ENCODE data around the gene PFDN2. TPM values are rescaled to one million over a fixed set of nuclear protein-coding genes. Genes with fewer than 3 reads are reported as not detected.

Gene PFDN2
- total and polyA plus RNA-seq, 10 of the 15 experiments (the other 5 are each of a cell fraction or from before 2014, with no cell fraction given), result 30.0 to 141 (median 80.5) TPM

DNA sequence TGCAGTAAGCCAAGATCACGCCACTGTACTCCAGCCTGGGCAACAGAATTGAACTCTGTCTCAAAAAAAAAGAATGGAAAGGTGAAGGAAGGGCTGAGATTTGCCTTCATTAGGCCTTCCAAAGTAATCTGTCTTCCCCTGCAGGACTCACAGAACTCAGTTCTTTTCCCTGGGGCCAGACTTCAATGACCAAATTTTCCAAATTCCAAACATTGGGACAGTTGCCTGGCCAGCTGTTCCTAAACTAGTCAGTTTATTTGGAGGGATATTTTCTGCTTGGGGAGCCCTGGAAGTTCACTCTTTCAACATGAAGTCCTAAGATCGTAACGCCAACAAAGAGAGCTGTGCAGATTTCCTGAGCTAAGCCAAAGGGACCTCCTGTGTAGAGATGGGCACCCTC, 20.0 kb upstream of the PFDN2 start:
- H3K9me3 ChIP-seq (replicated peaks; ENCODE audit: control insufficient read depth, insufficient read depth, low read length), result no peaks in the 10 kb centered on the region
- 97% methylated on average over 3 of the region's 3 CpGs for WGBS (ENCODE audit: insufficient coverage, insufficient replicate concordance, low lambda C conversion rate, missing lambda C conversion rate)
- H4K20me1 ChIP-seq (ENCODE audit: control insufficient read depth, insufficient read depth), result no peaks in the 10 kb centered on the region
- ChIA-PET POLR2A (interaction anchor here (0.9 to 1.2 kb wide), 2 partner anchors 11 to 356 kb away, joined by 3 read pairs; no protein-coding TSS in a partner anchor), RAD21 (ENCODE audit: unreplicated experiment) (interaction anchor here (0.5 to 2.8 kb wide), 7 partner anchors 20 to 744 kb away, joined by 3 to 15 read pairs (median 3); partner anchors contain the start of genes ARHGAP30, KLHDC9, NIT1 and PFDN2), CTCF (interaction anchor here (0.7 to 6.2 kb wide), 17 partner anchors 9 to 244 kb away, joined by 3 to 60 read pairs (median 6); partner anchors contain the start of genes ARHGAP30, KLHDC9, NIT1 and PFDN2), SMC1A (ENCODE audit: uncharacterized antibody, unreplicated experiment) (interaction anchor here (0.7 to 4.4 kb wide), 15 partner anchors 8 to 140 kb away, joined by 3 to 26 read pairs (median 4); partner anchors contain the start of genes ARHGAP30, B4GALT3, KLHDC9 and NIT1)
- intact Hi-C loops (cut with micrococcal nuclease; ENCODE audit: unreplicated experiment), result no loop called here
- no peaks in the 10 kb centered on the region for H3K4me1 ChIP-seq (ENCODE audit: control insufficient read depth, insufficient read depth, low read length)
- BruUV-seq (replicated peaks), result no TSS peak
- FAIRE-seq (no peak), ATAC-seq (no peak), DNase-seq (ENCODE audit: low read depth, low spot score) (no peak)
- no peak overlapping the region for H3K9ac ChIP-seq (ENCODE audit: control insufficient read depth, insufficient read depth, low read length)
- no peaks in the 10 kb centered on the region for H3K36me3 ChIP-seq (ENCODE audit: control insufficient read depth in 2 of 2, insufficient read depth in 2 of 2, low read length in 1 of 2)
- H3K4me3 ChIP-seq, result no peak overlapping the region
- in situ Hi-C loops (cut with MboI), result no loop called here
- TF ChIP-seq RCOR1 (conservative IDR thresholded peaks at IDR 0.05; ENCODE audit: low read depth, low read length), result no peak
- TF ChIP-seq TCF3 (IDR thresholded peaks at IDR 0.05; ENCODE audit: borderline replicate concordance, insufficient read depth, low read depth, low read length), result no peak
- no peak for TF ChIP-seq STAT1 (conservative IDR thresholded peaks at IDR 0.05)
- TF ChIP-seq, protein P1, sequence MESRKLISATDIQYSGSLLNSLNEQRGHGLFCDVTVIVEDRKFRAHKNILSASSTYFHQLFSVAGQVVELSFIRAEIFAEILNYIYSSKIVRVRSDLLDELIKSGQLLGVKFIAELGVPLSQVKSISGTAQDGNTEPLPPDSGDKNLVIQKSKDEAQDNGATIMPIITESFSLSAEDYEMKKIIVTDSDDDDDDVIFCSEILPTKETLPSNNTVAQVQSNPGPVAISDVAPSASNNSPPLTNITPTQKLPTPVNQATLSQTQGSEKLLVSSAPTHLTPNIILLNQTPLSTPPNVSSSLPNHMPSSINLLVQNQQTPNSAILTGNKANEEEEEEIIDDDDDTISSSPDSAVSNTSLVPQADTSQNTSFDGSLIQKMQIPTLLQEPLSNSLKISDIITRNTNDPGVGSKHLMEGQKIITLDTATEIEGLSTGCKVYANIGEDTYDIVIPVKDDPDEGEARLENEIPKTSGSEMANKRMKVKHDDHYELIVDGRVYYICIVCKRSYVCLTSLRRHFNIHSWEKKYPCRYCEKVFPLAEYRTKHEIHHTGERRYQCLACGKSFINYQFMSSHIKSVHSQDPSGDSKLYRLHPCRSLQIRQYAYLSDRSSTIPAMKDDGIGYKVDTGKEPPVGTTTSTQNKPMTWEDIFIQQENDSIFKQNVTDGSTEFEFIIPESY (IDR thresholded peaks at IDR 0.05), result no peak
- TF ChIP-seq CHD4 (IDR thresholded peaks at IDR 0.05), result no peak
- TF ChIP-seq ZNF274 (IDR thresholded peaks at IDR 0.05; ENCODE audit: insufficient read depth, insufficient read length), result no peak
- no peak for TF ChIP-seq NFYB (IDR thresholded peaks at IDR 0.05; ENCODE audit: insufficient read depth, low read depth, low read length)
- TF ChIP-seq, protein P2, sequence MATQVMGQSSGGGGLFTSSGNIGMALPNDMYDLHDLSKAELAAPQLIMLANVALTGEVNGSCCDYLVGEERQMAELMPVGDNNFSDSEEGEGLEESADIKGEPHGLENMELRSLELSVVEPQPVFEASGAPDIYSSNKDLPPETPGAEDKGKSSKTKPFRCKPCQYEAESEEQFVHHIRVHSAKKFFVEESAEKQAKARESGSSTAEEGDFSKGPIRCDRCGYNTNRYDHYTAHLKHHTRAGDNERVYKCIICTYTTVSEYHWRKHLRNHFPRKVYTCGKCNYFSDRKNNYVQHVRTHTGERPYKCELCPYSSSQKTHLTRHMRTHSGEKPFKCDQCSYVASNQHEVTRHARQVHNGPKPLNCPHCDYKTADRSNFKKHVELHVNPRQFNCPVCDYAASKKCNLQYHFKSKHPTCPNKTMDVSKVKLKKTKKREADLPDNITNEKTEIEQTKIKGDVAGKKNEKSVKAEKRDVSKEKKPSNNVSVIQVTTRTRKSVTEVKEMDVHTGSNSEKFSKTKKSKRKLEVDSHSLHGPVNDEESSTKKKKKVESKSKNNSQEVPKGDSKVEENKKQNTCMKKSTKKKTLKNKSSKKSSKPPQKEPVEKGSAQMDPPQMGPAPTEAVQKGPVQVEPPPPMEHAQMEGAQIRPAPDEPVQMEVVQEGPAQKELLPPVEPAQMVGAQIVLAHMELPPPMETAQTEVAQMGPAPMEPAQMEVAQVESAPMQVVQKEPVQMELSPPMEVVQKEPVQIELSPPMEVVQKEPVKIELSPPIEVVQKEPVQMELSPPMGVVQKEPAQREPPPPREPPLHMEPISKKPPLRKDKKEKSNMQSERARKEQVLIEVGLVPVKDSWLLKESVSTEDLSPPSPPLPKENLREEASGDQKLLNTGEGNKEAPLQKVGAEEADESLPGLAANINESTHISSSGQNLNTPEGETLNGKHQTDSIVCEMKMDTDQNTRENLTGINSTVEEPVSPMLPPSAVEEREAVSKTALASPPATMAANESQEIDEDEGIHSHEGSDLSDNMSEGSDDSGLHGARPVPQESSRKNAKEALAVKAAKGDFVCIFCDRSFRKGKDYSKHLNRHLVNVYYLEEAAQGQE (IDR thresholded peaks at IDR 0.05; ENCODE audit: low read depth, low read length), result no peak
- no peak for TF ChIP-seq GABPA (IDR thresholded peaks at IDR 0.05; ENCODE audit: low read depth)
- no peak for TF ChIP-seq SIN3A (IDR thresholded peaks at IDR 0.05; ENCODE audit: low read depth, low read length)
- no peak for TF ChIP-seq TAF1 (IDR thresholded peaks at IDR 0.05; ENCODE audit: borderline replicate concordance, low read depth, low read length)
- TF ChIP-seq MYC (IDR thresholded peaks at IDR 0.05; ENCODE audit: insufficient read depth, insufficient read length, insufficient replicate concordance, low read length, severe bottlenecking), result no peak
- TF ChIP-seq ETV6 (conservative IDR thresholded peaks at IDR 0.05 in 1 of 2, IDR thresholded peaks at IDR 0.05 in 1 of 2; ENCODE audit: borderline replicate concordance in 1 of 2, low read depth in 1 of 2), result no peak
- no peak for TF ChIP-seq KDM1A (IDR thresholded peaks at IDR 0.05; ENCODE audit: borderline replicate concordance)
- TF ChIP-seq, protein P3, sequence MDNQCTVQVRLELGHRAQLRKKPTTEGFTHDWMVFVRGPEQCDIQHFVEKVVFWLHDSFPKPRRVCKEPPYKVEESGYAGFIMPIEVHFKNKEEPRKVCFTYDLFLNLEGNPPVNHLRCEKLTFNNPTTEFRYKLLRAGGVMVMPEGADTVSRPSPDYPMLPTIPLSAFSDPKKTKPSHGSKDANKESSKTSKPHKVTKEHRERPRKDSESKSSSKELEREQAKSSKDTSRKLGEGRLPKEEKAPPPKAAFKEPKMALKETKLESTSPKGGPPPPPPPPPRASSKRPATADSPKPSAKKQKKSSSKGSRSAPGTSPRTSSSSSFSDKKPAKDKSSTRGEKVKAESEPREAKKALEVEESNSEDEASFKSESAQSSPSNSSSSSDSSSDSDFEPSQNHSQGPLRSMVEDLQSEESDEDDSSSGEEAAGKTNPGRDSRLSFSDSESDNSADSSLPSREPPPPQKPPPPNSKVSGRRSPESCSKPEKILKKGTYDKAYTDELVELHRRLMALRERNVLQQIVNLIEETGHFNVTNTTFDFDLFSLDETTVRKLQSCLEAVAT (IDR thresholded peaks at IDR 0.05), result no peak
- TF ChIP-seq GATAD2B (conservative IDR thresholded peaks at IDR 0.05; ENCODE audit: low read depth), result no peak
- no peak for TF ChIP-seq ZZZ3 (IDR thresholded peaks at IDR 0.05; ENCODE audit: control insufficient read depth, insufficient read length, low read depth)
- no peak for TF ChIP-seq BMI1 (IDR thresholded peaks at IDR 0.05; ENCODE audit: borderline replicate concordance)
- no peak overlapping the region for H3K27ac ChIP-seq (ENCODE audit: control insufficient read depth, insufficient read depth)
- H3K27me3 ChIP-seq (replicated peaks in 1 of 2; ENCODE audit: control insufficient read depth in 2 of 2, insufficient read depth in 2 of 2, low read length in 1 of 2), result no peaks in the 10 kb centered on the region
- H3K79me2 ChIP-seq (ENCODE audit: control insufficient read depth, insufficient read depth, low read length), result peaks cover 18% of the 10 kb centered on the region
- H3K4me2 ChIP-seq (ENCODE audit: control insufficient read depth, insufficient read depth), result no peak overlapping the region
- H2AFZ ChIP-seq (ENCODE audit: control insufficient read depth, low read depth, low read length), result no peak overlapping the region
